Mesothelial cell of epicardium (in vitro differentiated cells): Measurements from ENCODE around the gene TDRD9. TPM values are rescaled to one million over a fixed set of nuclear protein-coding genes. Genes with fewer than 3 reads are reported as not detected.

ENCODE experiments used
- DNase-seq, 2 experiments: peaks; one replicate each; pipeline ENCODE4 v3.0.0; 2021; ENCODE audit warnings: low spot score in 2 of 2; ENCODE audit not compliant: unreplicated experiment in 2 of 2
- H3K27ac Mint-ChIP-seq: 2 replicates; pipeline ENCODE4 v1.8.0; 2021; ENCODE audit warnings: mixed read lengths
- H3K27me3 Mint-ChIP-seq: 2 replicates; pipeline ENCODE4 v1.8.0; 2021; ENCODE audit warnings: low read depth, mixed read lengths
- H3K36me3 Mint-ChIP-seq: 2 replicates; pipeline ENCODE4 v1.8.0; 2021; ENCODE audit warnings: mixed read lengths
- H3K4me1 Mint-ChIP-seq: 2 replicates; pipeline ENCODE4 v1.8.0; 2021; ENCODE audit warnings: mixed read lengths
- H3K4me3 Mint-ChIP-seq: 2 replicates; pipeline ENCODE4 v1.8.0; 2021; ENCODE audit warnings: mild to moderate bottlenecking, moderate library complexity, mixed read lengths
- H3K9me3 Mint-ChIP-seq: 2 replicates; pipeline ENCODE4 v1.8.0; 2021; ENCODE audit warnings: mixed read lengths
- total RNA-seq: library from RNA; stranded (reverse); gene quantifications from 3 replicates; pipeline ENCODE4 v1.2.1, GENCODE V29; 2021
- TF ChIP-seq, protein P1 (sequence below): fragments of 200-600 bp; sonication (generic); IDR thresholded peaks from one replicate; pipeline ENCODE4 v1.5.0; 2021; ENCODE audit warnings: antibody characterized with exemption; ENCODE audit not compliant: unreplicated experiment

Gene TDRD9
- total RNA-seq, 1 donor from 2014 or later, result not detected

DNA sequence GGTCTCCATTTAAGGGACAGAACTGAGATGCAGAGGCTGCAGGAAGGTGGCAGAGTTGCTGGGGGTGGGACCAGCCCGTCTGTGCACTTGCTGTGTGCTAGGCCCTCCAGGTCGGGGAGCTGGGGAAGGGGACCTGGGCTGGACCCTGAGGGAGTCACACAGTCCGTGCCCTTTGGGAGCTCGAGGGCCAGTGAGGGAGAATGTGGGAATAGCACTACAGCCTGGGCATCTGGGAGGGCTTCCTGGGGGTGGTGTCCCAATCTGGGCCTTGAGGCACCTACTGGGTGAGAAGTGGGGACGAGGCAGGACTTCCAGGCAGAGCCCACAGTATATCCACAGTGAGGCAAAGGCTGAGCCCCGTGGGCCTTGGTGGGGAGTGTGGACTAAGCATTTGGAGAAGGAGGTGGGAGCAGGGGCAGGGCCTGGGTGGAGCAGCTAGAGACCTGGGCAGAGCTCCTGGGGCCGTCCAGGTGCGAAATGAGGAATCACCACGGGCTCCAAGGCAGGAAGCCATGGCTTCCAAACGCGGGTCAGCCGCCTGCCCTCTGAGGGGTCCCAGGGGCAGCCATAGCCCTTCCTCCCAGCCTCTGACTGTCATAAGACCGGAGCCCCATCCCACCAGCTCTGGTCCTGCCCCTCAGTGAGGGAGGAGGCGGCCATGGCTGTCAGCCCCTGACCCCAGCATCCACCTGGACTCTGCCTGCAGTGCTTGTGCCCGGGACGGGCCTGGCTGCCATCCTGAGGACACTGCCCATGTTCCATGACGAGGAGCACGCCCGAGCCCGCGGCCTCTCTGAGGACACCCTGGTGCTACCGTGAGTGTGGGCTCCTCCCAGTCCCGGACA lies 163.9 kb downstream of the TDRD9 start:
- no peaks in the 10 kb centered on the region for H3K36me3 Mint-ChIP-seq
- H3K27me3 Mint-ChIP-seq, result peaks cover 13% of the 10 kb centered on the region
- peaks cover 6% of the 10 kb centered on the region for H3K4me1 Mint-ChIP-seq
- no peak overlapping the region for H3K4me3 Mint-ChIP-seq
- TF ChIP-seq, protein P1, sequence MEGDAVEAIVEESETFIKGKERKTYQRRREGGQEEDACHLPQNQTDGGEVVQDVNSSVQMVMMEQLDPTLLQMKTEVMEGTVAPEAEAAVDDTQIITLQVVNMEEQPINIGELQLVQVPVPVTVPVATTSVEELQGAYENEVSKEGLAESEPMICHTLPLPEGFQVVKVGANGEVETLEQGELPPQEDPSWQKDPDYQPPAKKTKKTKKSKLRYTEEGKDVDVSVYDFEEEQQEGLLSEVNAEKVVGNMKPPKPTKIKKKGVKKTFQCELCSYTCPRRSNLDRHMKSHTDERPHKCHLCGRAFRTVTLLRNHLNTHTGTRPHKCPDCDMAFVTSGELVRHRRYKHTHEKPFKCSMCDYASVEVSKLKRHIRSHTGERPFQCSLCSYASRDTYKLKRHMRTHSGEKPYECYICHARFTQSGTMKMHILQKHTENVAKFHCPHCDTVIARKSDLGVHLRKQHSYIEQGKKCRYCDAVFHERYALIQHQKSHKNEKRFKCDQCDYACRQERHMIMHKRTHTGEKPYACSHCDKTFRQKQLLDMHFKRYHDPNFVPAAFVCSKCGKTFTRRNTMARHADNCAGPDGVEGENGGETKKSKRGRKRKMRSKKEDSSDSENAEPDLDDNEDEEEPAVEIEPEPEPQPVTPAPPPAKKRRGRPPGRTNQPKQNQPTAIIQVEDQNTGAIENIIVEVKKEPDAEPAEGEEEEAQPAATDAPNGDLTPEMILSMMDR, result no peak
- H3K27ac Mint-ChIP-seq, result no peak overlapping the region
- H3K9me3 Mint-ChIP-seq, result no peaks in the 10 kb centered on the region
- DNase-seq, result no peak

DNA sequence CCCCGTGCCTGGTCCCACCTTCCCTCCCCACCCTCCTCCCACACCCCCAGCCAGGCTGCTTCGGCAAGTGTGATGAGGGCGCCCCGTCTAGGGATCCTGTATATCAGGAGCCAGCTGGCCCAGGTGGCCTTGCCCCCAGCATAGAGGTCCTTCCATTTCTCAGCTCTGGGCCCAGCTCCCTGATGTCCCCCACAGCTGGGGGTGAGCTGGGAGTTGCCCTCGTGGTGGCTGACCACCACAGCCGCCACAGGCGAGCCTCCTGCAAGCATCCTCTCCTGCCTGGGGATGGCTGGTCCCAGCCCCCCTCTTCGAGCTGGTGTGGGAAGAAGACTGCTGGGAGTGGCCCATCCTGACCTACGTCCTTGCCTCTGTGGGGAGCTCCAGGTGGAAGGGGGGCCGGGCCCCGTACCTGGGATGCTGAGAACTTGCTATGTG lies 164.7 kb downstream of the TDRD9 start:
- no peak for DNase-seq
- H3K9me3 Mint-ChIP-seq, result no peaks in the 10 kb centered on the region
- H3K4me3 Mint-ChIP-seq, result no peak overlapping the region
- TF ChIP-seq, protein P1, result no peak
- H3K27ac Mint-ChIP-seq, result no peak overlapping the region
- H3K27me3 Mint-ChIP-seq, result peaks cover 14% of the 10 kb centered on the region
- no peaks in the 10 kb centered on the region for H3K36me3 Mint-ChIP-seq
- peaks cover 6% of the 10 kb centered on the region for H3K4me1 Mint-ChIP-seq

DNA sequence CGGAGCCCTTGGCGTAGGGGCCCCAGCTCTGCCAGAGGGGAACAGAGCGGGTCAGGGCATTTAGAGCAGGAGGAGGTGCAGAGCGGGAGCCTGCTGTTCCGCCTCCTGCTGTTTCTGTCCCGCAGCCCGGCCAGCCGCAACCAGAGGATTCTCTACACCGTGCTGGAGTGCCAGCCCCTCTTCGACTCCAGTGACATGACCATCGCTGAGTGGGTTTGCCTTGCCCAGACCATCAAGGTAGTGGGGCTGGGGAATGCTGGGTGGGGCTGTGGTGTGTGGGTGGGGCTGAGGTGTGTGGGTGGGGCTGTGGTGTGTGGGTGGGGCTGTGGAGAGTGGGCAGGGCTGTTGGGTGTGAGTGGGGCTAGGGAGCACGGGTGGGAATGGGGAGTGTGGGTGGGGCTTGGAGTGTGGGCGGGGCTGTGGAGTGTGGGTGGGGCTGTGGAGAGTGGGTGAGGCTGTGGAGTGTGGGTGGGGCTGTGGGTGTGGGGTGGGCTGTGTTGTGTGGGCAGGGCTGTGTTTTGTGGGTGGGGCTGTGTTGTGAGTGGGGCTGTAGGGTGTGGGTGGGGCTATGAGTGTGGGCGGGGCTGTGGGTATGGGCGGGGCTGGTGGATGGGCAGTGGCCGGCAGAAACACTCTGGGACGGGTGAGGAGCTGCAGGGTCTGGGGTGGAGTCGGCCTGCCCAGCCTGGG lies 165.3 kb downstream of the TDRD9 start:
- Mint-ChIP-seq H3K9me3 (no peaks in the 10 kb centered on the region), H3K27me3 (peaks cover 16% of the 10 kb centered on the region), H3K4me3 (no peak overlapping the region), H3K27ac (no peak overlapping the region), H3K36me3 (no peaks in the 10 kb centered on the region), H3K4me1 (peaks cover 6% of the 10 kb centered on the region)
- TF ChIP-seq, protein P1, result no peak
- no peak for DNase-seq

DNA sequence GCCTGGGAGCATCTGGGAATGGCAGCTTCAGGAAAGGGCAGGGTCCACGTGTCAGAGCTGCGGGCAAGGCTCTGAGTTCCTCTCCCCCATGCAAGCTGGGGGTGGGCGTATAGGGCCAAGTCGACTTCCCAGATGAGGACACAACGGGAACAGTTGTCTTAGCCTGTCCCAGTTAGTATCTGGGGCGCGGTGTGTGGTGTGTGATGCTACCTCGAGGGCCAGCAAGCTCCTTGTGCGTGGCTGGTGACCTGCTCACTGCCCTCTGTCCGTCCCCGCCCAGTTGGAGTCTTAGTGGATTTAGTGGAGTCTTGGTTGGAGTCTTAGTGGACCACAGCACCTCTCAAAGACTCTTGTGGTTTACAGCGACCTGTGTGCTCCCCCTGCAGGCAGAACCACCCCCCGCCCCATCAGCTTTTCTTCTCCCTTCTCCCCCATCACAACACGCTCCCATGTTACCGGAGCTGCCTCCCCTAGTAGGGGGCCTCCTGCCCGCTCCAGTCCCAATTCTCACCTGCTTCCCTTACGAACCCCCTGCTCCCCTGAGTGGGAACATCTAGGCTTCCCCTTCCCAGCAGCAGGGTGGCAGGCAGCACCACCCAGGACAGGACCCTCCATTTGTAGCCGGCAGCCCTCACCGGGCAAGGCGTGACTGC lies 165.9 kb downstream of the TDRD9 start:
- Mint-ChIP-seq H3K27ac (no peak overlapping the region), H3K4me1 (peaks cover 6% of the 10 kb centered on the region), H3K4me3 (no peak overlapping the region), H3K36me3 (no peaks in the 10 kb centered on the region), H3K9me3 (no peaks in the 10 kb centered on the region), H3K27me3 (peaks cover 16% of the 10 kb centered on the region)
- TF ChIP-seq, protein P1, result no peak
- DNase-seq, result no peak

DNA sequence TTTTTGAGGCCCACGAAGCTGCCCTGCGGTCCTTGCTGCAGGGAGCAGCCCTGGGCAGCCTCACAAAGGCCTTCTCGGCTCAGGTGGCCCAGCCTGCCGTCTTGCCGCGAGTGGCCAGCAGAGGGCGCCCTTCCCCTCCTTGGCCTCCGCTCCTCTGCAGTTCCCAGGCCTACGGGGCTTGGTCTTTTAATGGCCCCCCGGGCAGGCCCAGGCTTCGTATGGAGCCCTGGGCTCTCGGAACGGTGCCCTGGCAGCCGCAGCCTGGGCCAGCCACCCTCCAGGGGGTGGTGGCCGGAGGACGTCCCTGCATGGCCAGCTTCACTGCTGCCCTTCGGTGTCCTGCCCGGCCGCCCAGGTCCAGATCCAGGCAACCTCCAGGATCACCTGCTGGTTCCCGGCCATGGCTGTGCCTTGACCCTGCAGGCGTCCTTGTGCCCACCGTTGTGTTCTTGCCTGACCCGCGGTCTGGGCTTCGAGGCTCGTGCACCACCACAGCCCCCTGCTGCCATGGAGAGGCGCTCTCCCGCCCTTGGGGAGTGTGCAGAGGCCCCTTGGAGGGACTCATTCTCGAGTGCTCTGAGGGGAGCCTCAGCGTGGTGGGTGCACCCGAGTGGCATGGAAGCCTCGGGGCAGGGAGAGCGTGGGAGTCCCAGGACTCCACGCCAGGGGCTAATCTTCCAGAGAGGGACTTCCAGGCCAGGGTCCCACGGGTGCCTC lies 166.6 kb downstream of the TDRD9 start:
- no peak overlapping the region for H3K27ac Mint-ChIP-seq
- TF ChIP-seq, protein P1, result peak; percentile 100

More for the DNA sequence above, 166.6 kb downstream of the TDRD9 start:
- Mint-ChIP-seq H3K36me3 (no peaks in the 10 kb centered on the region), H3K27me3 (peaks cover 16% of the 10 kb centered on the region), H3K9me3 (no peaks in the 10 kb centered on the region), H3K4me3 (no peak overlapping the region), H3K4me1 (peaks cover 6% of the 10 kb centered on the region)
- DNase-seq, result peak; percentile 73 to 94
